NCI-H526 treated with DMSO at 0.1 percent for 48 hours (cell line): ENCODE data around the gene PACC1.
A peak's percentile ranks its signal among the peaks of the same experiment; 100 is the strongest.

ENCODE experiments used
- DNase-seq: peaks from one replicate; lab custom pipeline; 2025; lab: John Stamatoyannopoulos, UW

Gene PACC1

DNA sequence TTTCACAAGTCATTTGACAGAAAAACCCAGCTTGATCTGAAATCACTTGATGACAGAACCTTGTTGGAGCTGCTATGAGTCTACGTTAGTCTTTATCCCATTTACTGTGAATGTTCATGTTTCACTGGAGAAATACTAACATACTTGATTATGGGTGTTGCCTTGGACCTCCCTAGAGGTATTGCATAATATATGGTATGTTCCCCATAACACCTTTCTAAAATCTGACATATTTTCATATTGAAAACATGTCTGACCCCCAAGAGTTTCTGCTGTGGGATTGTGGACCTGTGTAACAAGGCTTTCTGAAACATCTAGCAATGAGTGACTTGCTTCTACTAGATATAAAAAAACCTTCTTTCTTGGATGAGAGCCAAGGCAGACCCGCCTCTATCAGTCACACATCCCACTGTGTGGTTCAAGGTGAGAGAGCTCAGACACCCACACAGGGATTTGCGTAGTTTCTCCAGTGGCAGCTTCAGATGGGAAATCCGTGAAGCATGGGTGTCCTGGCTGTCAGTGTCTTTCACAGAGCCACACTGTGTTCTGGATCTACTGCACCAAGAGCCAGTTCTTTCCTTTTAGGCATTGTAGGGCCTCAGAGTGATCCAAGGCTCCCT, 22.6 kb upstream of the PACC1 start:
- no peak for DNase-seq

DNA sequence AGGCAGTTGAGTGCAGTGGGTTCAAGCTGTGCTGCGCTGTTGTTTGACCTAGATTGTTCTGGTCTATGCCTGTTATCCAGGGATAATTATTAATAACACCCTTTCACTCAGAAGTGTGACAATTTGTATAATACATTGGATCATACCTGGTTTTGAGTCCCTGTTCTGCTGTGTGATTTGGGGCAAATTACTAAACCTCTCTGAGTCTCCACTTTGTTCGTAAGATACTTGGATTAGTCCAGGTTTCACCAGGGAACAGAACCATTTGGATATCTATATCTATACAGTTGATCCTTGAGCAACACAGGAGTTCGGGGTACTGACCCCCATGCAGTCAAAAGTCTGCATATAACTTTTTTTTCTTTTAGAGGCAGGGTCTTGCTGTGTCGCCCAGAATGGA, 20.3 kb upstream of the PACC1 start:
- no peak for DNase-seq

DNA sequence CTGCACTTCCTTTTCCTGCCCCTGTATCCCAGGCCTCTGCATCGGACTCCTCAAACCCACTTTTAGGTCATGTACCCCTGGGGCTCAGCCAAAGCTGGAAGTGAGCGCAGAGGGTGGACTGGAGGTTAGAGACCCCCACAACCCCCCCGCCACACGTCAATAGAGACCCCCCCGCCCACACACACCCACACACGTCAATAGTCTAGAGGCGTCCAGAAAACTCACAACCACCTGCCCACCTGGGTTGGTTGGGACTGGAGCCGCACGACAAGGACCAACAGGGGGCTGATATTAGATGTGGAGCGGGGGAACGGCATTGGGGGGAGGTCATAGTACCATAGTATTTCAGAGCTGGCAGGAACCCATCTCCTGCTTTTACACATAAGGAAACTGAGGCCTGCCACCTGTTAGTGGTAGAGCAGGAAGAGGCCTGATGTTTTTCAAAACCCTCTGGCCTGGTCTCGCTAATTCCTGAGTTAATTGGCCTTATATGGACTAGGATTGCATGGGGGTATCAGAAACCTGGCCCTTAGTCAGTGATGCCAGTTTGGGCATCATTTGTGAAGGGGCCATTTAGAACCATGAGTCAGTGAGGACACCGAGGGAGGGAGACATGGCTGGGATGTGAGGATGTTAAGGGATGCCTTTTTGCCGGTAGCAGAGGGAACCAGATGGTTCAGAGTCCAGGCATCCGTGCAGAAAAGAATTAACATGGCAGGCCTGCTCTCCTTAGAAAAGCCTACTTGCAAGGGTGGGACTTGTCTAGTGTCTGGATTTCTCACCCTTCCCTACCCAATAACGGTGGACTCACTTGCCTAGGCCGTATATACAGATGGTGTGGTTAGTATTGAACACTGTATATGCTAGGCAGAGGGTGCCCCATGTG, 19.1 kb upstream of the PACC1 start:
- DNase-seq, result no peak

DNA sequence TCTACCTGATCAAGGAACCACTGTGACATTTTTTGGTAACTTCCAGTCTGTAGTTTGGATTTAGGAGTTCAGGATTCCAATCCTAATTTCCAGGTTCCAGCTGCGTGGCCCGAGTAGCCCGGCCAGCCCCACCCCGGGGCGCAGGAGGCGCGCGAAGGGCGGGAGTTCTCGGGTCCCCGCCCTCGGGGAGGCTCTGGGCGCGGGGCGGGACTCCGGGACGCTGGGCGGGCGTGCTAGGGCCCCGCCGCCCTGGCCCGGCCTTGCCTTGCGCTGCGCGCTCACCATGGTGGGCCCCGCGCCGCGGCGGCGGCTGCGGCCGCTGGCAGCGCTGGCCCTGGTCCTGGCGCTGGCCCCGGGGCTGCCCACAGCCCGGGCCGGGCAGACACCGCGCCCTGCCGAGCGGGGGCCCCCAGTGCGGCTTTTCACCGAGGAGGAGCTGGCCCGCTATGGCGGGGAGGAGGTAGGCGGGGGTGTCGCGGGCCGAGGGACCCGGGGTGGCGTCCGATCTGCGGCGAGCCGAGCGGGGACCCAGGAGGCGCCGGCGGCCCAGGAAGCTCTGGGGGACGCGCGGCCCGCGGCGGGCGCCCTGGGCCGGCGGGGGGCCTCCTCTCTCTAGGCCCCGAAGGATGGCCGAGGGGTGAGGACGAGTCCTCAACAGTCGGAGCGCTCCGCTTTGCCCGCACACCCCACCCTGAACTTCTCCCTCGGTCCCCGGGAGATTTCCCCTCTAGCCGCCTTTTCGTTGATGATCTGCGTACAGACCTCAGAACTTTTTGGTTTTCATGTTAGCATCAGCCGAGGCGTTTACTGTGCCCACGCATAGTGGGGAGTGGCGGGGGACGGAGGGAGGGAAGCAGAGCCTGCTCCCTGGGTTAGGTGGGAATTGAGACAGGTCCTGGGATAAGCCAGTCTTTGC, 18.2 kb upstream of the PACC1 start, which contains the start of gene NENF:
Gene NENF, plus strand, starts transcription at position 260 of the 916 bp plus-strand sequence. Its CDS starts 24 bp downstream, at position 284.
- DNase-seq, result peak; percentile 32

DNA sequence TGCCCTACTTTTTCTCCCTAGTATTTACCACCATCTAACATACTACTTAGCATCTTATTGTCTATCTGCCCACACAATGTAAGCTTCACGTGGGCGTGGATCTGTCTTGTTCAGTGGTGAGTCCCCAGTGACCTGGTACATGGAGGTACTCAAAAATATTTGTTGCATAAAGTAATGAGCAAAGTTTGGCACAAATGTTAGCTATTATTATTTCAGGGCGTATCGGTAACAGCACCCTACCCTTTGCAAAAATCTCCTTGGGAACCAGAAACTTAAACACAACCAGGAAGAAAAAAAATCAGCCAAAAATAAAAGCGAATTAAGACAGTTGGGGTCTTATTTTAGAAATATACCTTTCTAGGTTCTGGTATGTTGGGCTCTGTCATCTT, 17.6 kb upstream of the PACC1 start:
- DNase-seq, result no peak

DNA sequence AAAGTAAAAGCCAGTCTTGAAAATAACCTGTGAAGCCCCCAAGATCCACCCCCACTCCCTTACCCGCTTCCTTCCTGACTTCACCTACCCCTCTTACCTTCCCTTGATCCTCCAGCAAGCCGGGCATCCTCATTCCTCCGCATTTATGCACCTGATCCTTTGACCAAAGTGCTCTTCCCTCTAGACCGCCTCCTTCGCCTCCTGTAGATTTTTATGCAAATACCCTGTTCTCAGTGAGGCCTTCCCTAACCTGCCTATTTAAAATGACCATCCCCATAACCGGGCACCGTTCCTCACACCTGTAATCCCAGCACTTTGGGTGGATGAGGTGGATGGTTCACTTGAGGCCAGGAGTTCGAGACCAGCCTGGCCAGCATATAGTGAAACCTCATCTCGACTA, 17.0 kb upstream of the PACC1 start:
- DNase-seq, result no peak

DNA sequence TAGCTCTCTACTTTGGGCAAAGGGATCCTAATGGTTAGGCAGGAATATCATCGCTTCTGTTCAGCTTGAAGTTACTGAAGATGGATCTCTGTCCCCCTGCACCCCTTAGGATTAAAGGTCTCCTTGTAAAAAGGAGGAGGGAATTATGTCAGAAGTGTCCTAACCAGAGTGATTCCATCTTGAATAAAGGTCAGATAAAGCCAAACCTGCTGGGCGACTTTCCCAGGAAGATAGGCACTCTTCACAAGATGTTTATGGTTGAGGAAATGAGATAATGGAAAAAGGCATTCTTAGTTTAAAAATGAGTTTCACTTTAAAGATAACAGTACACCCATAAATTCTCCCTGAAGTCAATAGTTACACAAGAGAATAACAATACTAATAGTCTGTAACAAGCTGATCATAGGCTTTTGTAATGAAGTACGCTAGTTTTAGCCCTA, 16.3 kb upstream of the PACC1 start:
- DNase-seq, result no peak

DNA sequence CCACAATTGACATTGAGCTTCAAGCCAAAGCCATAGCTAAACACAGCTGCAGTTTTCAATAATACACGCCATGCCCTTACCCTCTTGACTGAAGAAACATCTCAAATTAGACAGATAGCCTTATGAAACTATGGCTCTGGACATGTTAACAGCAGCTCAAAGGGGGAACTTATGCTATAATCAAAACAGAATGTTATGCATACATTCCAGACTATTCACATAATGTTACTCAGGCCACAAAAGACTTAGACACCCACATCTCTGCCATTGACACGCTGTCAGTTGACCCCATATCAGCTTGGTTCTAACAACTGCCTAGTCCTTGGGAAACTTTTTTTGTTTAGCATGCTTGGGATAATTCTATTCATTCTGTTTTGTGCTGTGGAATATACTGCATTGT, 15.7 kb upstream of the PACC1 start:
- DNase-seq, result no peak

DNA sequence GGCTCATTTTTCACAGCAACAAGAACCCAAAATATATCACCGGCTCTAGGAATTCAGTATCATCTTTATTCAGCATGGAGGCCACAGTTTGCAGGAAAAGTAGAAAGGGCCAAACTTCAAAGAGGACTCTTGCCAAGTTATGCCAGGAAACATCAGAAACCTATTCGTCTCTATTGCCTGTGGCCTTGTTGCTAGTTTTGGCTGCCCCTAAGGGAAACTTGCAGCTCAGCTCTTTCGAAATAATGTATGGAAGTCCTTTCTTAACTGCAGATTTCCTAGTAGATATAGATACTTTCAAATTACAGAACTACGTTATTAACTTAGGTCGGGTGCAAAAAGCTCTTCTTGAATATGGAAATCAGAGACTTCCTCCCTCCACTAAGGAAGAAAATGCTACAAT, 13.8 kb upstream of the PACC1 start:
- DNase-seq, result no peak

DNA sequence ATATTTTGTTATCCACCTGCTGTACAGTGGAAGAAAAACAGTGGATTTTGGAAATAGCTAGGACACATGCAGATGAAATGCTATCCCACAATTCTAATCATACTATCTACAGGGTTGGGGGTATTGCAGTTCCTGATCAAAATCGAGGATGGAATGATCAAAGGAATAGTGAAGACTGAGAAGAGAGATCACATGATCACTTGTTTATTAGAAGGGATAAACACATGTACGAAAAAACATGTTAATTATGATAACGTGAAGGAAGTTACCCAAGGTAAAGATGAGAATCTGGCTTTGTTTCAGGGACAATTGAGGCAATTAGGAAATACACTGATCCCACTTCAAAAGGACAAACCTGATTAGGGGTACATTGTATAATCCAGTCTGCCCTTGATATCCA, 9.2 kb upstream of the PACC1 start:
- no peak for DNase-seq

DNA sequence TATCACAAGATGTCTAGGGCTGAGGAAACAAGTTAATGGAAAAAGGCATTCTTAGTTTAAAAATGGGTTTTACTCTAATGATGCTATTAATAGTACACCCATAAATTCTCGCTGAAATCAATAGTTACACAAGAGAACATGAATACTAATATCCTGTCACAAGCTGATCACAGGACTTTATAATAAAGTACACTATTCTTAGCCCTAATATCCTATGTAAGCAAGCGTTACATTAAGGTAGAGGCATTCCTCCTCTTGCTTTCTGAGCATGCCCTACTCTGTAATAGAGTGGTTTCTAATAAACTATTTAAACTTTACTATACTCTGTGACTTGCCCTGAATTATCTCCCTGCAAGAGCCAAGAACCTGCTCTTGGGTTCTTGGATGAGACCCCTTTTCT, 6.5 kb upstream of the PACC1 start:
- no peak for DNase-seq

DNA sequence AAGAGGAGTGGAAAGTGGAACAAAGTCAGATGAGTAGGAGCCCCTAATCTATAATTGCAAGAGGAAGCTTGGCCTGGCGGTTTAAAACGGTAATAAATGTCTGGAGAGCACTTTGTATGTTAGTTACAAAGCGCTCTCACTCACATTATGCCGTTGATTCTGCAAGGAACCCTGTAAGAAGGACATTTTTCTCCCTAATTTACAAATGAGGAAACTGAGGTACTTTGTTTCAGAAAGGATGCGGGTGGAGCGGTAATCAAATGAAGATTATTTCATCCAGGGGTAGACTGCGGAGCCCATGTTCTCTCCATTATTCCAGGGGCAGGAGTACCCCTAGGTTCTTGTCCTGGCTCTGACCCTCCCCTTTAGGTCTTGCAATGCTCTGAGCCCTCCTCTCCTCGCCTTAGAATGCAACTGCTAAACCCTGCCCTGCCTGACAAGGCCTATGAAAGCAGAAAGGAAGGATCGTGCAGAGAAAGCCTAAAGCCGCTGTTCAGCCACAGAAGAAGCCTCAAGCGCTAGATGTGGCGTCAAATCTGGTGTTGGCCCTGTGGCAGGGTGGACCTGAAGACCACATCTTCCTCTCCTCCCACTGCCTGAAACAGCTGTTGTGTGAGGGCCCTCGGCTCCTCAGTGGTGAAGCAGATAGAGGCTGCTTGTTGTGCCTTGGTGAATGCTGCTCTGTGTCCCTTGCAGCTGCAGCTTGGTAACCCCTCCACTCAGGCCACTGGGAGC, 588 bp upstream of the PACC1 start:
- DNase-seq, result no peak

DNA sequence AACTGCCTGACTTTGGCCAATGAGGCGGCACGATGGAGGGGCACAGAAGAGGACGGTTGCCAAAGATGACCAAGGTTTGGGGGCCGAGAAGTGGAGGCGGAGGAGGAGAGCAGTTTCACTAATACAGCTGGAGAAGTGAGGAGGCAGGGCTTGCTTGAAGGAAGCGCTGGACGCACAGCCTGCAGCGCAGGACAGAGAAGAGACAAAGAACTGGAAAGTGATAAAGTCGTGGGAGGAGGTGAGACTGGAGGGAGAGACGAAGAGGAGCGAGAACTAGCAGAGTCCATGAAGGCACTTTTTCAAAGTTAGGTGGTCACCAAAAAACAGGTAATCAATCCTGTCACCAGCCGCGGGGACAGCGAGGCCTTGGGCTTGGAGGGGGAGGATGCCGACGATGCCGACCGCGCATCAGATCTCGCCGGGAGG, 771 bp downstream of the PACC1 start:
- no peak for DNase-seq

DNA sequence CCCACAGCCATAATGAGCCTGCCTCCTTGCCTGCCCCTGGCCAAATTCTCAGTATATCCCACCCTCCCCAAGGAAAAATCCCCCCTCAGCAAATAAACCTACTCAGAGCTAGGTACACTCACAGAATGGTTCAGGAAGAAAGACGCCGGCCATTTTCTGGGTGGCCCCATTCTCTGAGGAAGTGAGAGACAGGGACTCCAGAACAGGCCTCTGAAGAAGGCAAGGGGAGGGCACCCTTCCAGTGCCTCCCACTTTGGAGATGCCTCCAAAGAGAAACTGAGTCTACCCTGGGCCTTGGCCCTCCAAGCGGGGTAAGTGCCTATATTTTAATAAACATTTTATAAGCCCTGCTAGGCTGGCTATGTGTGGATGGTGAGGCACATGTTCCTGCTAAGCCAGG, 2.3 kb downstream of the PACC1 start:
- DNase-seq, result no peak

DNA sequence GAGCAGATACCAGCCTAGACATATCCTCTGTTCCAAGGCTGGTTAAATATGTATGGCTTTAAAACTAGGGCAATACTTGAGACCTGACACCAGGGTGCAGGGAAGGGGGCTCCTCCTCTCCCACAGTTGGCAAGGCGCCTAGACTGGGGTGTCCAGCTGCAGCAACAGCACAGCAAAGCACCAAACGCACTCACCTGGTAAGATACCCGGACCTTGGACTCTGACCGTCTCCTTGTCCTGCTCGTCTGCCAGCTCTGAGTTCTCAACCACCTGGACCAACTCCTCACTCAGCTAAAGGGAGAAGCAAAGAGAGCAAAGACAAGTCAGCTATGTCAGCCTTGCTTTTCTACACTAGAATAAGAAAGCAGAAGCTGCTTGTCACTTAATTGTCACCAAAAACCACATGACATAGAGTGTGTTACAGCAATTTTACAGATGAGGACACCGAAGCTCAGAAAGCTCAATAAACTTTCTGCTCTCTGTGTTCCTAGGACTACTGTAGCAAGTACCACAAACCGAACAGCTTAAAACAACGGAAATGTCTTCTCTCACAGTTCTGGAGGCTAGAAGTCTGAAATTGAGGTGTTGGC, 4.4 kb downstream of the PACC1 start:
- DNase-seq, result no peak

DNA sequence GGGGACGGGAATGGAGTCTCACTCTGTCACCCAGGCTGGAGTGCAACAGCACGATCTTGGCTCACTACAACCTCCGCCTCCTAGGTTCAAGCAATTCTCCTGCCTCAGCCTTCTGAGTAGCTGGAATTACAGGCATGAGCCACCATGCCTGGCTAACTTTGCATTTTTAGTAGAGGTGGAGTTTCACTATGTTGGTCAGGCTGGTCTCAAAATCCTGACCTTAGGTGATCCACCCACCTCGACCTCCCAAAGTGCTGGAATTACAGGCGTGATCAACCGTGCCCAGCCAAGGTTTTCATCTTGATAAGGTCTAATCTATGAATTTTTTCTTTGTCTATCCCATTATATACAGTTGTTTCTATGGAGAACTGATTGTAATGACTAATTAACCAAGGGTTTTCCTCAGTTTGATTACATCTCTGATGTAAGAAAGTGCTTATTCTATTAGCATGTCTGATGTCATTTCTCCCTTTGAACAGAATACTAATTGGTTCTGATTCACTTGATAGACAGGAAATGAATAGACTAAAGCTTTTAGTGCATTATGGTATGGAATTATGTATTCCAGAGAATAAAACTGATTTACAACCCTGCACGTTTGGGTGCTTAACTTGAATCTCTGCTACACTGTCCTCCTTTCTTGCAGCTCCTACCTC, 11.9 kb downstream of the PACC1 start:
- no peak for DNase-seq

DNA sequence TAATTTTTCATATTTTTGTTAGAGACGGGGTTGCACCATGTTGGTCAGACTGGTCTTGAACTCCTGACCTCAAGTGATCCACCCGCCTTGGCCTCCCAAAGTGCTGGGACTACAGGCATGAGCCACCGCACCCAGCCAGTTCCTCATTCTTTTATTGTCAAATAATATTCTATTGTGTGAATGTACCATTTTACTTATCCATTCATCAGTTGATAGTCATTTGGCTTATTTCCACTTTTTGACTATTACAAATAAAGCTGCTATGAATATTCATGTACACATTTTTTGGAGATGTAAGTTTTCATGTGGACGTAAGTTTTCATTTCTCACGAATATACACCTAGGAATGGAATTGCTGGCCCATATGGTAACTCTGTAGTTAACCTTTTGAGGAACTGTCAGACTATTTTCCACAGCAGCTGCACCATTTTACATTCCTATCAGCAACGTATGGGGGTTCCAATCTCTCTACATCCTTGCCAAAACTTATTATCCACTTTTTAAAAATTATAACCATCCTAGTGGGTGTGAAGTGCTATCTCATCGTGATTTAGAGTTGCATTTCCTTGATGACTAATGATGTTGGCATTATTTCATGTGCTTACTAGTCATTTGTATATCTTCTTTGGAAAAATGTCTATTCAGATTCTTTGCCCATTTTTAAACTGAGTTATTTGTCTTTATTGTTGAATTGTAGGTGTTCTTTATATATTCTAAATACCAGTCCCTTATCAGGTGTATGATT, 12.7 kb downstream of the PACC1 start:
- no peak for DNase-seq

DNA sequence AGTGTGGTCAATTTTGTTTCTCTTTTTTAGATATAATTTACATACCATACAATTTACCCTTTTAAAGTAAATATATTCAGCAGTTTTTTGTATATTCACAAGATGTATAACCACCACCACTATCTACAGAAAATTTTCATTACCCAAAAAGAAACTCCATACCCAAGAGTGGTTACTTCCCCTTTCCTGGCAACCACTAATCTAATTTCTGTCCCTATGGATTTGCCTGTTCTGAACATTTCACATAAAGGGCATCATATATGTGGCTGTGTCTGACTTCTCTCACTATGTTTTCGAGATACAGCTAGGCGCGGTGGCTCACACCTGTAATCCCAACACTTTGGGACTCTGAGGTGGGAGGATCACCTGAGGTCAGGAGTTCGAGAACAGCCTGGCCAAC, 13.6 kb downstream of the PACC1 start:
- DNase-seq, result no peak

DNA sequence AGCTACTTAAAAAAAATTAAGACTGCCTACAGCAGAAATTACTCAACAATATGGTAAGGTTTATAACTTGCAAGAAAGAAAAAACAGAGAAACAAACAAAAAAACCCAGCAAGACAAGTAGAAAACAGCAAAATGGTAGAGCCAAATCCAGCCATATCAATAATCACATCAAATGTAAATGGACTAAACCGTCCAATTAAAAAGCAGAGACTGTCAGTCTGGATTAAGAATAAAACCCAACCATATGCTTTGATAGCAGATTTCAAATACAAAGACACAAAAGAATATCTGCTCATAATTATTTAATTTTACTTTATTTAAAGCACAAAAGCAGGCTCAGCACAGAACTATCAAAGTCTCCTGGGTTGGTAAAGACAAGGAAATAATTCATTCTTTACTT, 17.5 kb downstream of the PACC1 start:
- no peak for DNase-seq

DNA sequence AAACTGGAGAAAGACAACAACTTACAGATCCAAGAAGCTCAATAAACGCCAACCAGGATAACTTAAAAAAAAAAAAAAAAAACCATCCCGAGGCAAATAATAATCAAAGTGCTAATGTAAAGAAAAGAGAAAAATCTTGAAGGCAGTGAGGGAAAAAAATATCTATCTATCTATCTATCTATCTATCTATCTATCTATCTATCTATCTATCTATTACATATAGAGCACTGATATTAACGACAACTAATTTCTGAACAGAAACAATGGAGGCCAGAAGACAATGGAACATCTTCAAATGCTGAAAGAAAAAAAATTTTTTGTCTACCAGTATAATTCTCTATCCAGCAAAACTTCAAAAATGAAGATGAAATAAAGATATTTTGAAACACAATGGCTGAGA, 18.0 kb downstream of the PACC1 start:
- DNase-seq, result no peak
